ENCODE results near the gene TDRD15. TPM values are rescaled to one million over a fixed set of nuclear protein-coding genes. Genes with fewer than 3 reads are reported as not detected.

Gene TDRD15
- total and polyA plus RNA-seq, 7 donors, result 0.55 TPM; not detected in 6

DNA sequence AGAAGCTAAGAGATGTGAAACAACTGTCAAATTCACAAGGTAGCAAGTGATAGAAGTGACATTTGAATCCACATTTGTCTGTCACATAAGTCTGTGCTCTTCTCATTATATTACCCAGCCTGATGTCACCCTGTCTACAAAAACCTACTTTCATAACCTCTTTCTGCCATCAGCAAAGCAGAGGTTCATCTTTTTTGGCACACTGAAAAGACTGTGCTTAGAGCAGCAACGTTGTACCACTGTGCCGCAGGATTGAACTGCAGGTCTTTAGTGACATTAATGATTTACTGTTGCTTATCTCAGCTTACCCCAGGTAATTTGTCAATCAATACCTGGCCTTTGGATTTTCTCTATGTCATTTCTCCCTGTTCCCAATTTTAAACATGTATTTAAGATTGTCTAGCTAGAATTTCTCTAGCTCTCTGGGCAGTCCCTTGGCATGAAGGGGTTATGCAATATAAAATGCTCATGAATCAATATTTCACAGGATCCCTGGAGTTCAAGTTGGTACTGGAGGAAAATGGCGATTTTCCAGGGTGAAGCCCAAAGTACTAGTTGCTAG lies 31.4 kb upstream of the TDRD15 start:
- no peaks in the 10 kb centered on the region for H3K27me3 ChIP-seq
- intact Hi-C loops (cut with DNase I), result no loop called here
- WGBS, 2 donors, result 62 to 71% methylated on average over 3 of the region's 3 CpGs
- no peak overlapping the region for H3K4me3 ChIP-seq
- TF ChIP-seq POLR2A (IDR thresholded peaks at IDR 0.05) (no peak), EP300 (IDR thresholded peaks at IDR 0.05) (no peak), POLR2AphosphoS5 (IDR thresholded peaks at IDR 0.05) (no peak)
- TF ChIP-seq, protein P1, sequence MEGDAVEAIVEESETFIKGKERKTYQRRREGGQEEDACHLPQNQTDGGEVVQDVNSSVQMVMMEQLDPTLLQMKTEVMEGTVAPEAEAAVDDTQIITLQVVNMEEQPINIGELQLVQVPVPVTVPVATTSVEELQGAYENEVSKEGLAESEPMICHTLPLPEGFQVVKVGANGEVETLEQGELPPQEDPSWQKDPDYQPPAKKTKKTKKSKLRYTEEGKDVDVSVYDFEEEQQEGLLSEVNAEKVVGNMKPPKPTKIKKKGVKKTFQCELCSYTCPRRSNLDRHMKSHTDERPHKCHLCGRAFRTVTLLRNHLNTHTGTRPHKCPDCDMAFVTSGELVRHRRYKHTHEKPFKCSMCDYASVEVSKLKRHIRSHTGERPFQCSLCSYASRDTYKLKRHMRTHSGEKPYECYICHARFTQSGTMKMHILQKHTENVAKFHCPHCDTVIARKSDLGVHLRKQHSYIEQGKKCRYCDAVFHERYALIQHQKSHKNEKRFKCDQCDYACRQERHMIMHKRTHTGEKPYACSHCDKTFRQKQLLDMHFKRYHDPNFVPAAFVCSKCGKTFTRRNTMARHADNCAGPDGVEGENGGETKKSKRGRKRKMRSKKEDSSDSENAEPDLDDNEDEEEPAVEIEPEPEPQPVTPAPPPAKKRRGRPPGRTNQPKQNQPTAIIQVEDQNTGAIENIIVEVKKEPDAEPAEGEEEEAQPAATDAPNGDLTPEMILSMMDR (IDR thresholded peaks at IDR 0.05), result no peak
- H3K9me3 ChIP-seq, result no peaks in the 10 kb centered on the region
- H3K36me3 ChIP-seq, result no peaks in the 10 kb centered on the region
- H3K27ac ChIP-seq, result no peak overlapping the region
- H3K4me1 ChIP-seq, result no peaks in the 10 kb centered on the region
- DNase-seq, result no peak

DNA sequence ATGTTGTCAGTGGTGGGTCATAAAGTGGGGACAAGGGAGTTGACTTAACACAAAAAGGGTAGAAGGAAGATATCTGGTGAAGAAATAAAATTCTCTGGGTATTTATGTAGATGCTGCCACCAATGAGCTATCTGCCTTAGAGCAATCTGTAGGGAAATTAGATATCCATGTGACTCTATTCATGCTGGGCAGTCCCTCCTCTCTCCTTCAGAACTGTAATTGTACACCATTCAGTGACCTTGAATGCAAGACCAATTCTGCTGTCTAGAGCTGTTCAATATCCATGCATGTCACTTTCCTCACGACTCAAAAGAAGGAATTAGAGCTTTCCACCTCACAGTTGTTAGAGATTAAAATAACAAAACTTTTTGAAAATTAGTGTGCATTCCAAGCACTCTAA lies 28.6 kb upstream of the TDRD15 start:
- peaks cover 0 to 13% (median 5%) of the 10 kb centered on the region in 4 donors for H3K4me1 ChIP-seq
- no peak overlapping the region for H3K4me3 ChIP-seq
- H3K9me3 ChIP-seq, result no peaks in the 10 kb centered on the region
- intact Hi-C loops (cut with DNase I), result no loop called here
- no peak for DNase-seq
- H3K36me3 ChIP-seq, result no peaks in the 10 kb centered on the region
- H3K27me3 ChIP-seq, result no peaks in the 10 kb centered on the region
- TF ChIP-seq, protein P1 (IDR thresholded peaks at IDR 0.05), result no peak
- no peak for TF ChIP-seq POLR2A (IDR thresholded peaks at IDR 0.05)
- TF ChIP-seq EP300 (IDR thresholded peaks at IDR 0.05), result no peak
- no peak for TF ChIP-seq POLR2AphosphoS5 (IDR thresholded peaks at IDR 0.05)
- no peak overlapping the region for H3K27ac ChIP-seq
- WGBS, 2 donors, result 53 to 62% methylated on average over 1 of the region's 1 CpG

DNA sequence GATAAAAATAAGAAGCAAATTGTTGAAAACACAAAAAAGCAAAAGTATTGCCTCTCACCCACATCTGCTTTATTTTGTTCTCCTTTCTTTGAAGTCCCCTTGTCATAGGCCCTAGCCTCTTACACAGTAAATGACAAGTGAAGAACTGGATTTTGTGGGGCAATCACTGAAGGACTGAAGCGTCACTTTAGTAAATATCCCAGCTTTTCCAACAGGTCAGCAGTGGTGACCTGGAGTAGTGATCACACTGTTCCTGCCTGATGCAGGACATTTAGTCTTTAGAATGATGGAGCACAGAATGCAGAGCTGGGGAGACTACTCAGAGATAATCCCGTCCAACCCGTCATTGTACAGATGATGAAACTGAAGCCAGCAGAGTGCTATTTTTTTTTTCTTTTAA lies 28.1 kb upstream of the TDRD15 start:
- H3K4me3 ChIP-seq, result no peak overlapping the region
- no peaks in the 10 kb centered on the region for H3K9me3 ChIP-seq
- no peak for DNase-seq
- 93 to 94% methylated on average over 3 of the region's 3 CpGs for WGBS, 2 donors
- H3K36me3 ChIP-seq, result no peaks in the 10 kb centered on the region
- peaks cover 0 to 13% (median 5%) of the 10 kb centered on the region in 4 donors for H3K4me1 ChIP-seq
- intact Hi-C loops (cut with DNase I), result no loop called here
- TF ChIP-seq POLR2AphosphoS5 (IDR thresholded peaks at IDR 0.05) (no peak), EP300 (IDR thresholded peaks at IDR 0.05) (no peak), POLR2A (IDR thresholded peaks at IDR 0.05) (no peak)
- TF ChIP-seq, protein P1 (IDR thresholded peaks at IDR 0.05), result no peak
- H3K27me3 ChIP-seq, result no peaks in the 10 kb centered on the region
- H3K27ac ChIP-seq, result no peak overlapping the region

DNA sequence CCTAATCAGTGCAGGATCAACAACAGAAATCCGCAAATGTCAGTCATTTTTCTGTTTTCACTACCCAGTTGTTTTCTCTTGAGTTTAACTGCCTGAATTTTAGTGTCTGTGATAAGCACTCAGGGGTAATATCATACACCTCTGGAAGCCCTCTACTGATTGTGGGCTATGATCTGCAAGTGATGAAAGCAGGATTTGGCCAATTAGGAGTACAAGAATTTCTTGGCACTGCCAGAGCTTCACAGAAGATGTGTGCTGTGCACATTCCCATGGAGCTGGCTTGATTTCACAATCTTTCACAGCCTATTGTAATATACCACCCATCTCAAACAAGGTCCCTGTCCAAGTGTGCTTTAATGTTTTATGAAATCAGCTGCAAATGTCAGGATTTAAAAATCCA lies 27.3 kb upstream of the TDRD15 start:
- DNase-seq, result no peak
- intact Hi-C loops (cut with DNase I), result no loop called here
- 91 to 95% methylated on average over 1 of the region's 1 CpG for WGBS, 2 donors

More for the DNA sequence above, 27.3 kb upstream of the TDRD15 start:
- Histone ChIP-seq H3K27ac (no peak overlapping the region), H3K9me3 (no peaks in the 10 kb centered on the region), H3K36me3 (no peaks in the 10 kb centered on the region), H3K4me3 (no peak overlapping the region), H3K27me3 (no peaks in the 10 kb centered on the region), H3K4me1 (peaks cover 0 to 13% (median 5%) of the 10 kb centered on the region in 4 donors)
- TF ChIP-seq POLR2A (IDR thresholded peaks at IDR 0.05), result no peak
- no peak for TF ChIP-seq EP300 (IDR thresholded peaks at IDR 0.05)
- TF ChIP-seq POLR2AphosphoS5 (IDR thresholded peaks at IDR 0.05), result no peak
- TF ChIP-seq, protein P1 (IDR thresholded peaks at IDR 0.05), result no peak

Measured in sigmoid colon (tissue), 7 donors.